H4 (cell line): ENCODE data around the gene PRDM2. TPM values are rescaled to one million over a fixed set of nuclear protein-coding genes. Genes with fewer than 3 reads are reported as not detected.
"Not testable (repeated sequence)": the region's sequence is repeated elsewhere in the genome, so short reads cannot be mapped to it uniquely, and the experiment has no call there.

Source experiments
- DNase-seq: peaks from one replicate; pipeline ENCODE4 v3.0.0-alpha.2; 2015; ENCODE audit warnings: low spot score
- total RNA-seq: library from RNA; depleted of rRNA; stranded (reverse); fragments of >200 nt; shearing (Covaris generic); gene quantifications from 2 replicates; pipeline ENCODE4 v1.2.3, GENCODE V29; 2014

Gene PRDM2
- total RNA-seq, 1 experiment from 2014 or later = 5.1 TPM

GRCh38 chr1:13697738-13698137, 2.2 kb upstream of the PRDM2 start:
- no peak for DNase-seq

GRCh38 chr1:13699510-13699909, 478 bp upstream of the PRDM2 start:
- DNase-seq = no peak

- no peak for DNase-seq
Measured at GRCh38 chr1:13700521-13701270, 708 bp downstream of the PRDM2 start.

GRCh38 chr1:13701271-13701640, 1.3 kb downstream of the PRDM2 start:
- no peak for DNase-seq

GRCh38 chr1:13702425-13703127, 2.6 kb downstream of the PRDM2 start:
- DNase-seq = no peak

GRCh38 chr1:13703128-13703513, 3.1 kb downstream of the PRDM2 start:
- no peak for DNase-seq

GRCh38 chr1:13703558-13704490, 3.8 kb downstream of the PRDM2 start:
- DNase-seq = no peak

GRCh38 chr1:13706046-13706445, 6.1 kb downstream of the PRDM2 start:
- no peak for DNase-seq

- no peak for DNase-seq
Measured at GRCh38 chr1:13707164-13707563, 7.2 kb downstream of the PRDM2 start.

GRCh38 chr1:13708380-13708982, 8.5 kb downstream of the PRDM2 start:
- no peak for DNase-seq

- no peak for DNase-seq
Measured at GRCh38 chr1:13710086-13710485, 10.1 kb downstream of the PRDM2 start.

- no peak for DNase-seq
Measured at GRCh38 chr1:13714851-13715250, 14.9 kb downstream of the PRDM2 start.

GRCh38 chr1:13715616-13716287, 15.8 kb downstream of the PRDM2 start:
- not testable (repeated sequence) for DNase-seq

- DNase-seq = no peak
Measured at GRCh38 chr1:13722808-13723360, 22.9 kb downstream of the PRDM2 start.

GRCh38 chr1:13723810-13724209, 23.8 kb downstream of the PRDM2 start:
- no peak for DNase-seq

GRCh38 chr1:13725714-13726175, 25.8 kb downstream of the PRDM2 start:
- DNase-seq = no peak

- no peak for DNase-seq
Measured at GRCh38 chr1:13728091-13728715, 28.2 kb downstream of the PRDM2 start.

- no peak for DNase-seq
Measured at GRCh38 chr1:13730291-13730690, 30.3 kb downstream of the PRDM2 start.

- DNase-seq = no peak
Measured at GRCh38 chr1:13730751-13731482, 30.9 kb downstream of the PRDM2 start.

- DNase-seq = no peak
Measured at GRCh38 chr1:13731897-13732296, 31.9 kb downstream of the PRDM2 start.
